NCI-H187 (cell line): ENCODE results near the gene CNNM3.

Source experiments
- DNase-seq, 2 experiments: peaks; one replicate each; lab custom pipeline; 2025; lab: John Stamatoyannopoulos, UW

The CNNM3 gene

DNA sequence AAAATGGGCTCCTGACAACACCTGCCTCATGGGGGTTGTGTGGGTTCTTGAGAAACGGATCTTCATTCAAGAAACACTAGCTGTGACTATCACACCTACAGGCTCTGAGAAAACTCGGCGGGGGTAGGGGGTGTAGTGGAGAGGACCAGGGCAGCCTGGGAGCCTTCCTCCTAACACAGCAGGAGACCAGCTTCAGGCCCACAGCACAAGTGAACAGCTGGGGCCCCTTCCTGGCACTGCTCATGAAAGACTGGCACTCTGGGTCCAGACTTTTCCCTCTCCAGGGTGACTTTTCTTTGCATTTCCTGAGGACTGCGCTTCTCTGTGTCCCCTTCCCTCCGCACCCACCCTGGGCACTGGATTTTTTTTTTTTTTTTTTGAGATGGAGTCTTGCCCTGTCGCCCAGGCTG lies 61.0 kb downstream of the CNNM3 start:
- no peak for DNase-seq

DNA sequence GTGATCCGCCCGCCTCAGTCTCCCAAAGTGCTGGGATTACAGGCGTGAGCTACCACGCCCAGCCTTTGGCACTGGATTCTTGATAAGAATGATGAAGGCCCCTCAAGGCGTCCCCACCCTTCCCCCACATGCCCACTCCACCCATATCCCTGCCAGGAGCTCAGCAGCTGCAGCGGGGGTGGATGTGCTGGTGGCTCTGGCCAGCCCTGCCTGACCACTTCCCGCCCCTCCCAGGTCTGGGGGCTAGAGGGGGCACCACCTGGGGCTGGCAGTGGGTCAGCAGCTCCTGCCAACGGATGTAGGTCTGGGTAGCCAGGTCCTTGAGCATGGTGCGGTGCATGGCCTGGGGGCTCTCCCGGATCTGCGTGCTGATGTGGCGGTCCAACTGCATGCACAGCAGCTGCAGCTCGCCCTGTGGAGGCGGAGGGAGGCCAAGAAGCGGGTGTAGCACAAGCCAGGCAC lies 61.6 kb downstream of the CNNM3 start:
- DNase-seq: no peak

DNA sequence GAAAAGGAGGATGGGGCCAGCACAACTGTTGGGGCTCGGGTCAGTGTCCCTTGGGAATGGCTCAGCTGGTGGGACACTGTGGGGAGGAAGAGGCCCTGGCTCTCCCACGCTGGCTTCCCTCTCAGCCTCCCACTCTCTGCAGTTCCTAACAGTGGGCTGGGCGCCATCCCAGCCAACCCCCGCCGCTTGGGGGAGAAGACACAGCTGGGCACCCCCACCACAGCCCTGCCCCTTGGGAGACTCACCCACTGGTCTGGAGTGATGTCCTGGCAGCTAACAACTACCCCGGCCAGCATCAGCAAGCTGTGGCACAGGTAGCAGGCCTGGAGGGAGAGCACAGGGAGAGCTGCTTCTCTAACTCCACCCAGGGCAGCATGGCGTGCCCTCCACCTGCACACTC lies 62.1 kb downstream of the CNNM3 start:
- no peak for DNase-seq

DNA sequence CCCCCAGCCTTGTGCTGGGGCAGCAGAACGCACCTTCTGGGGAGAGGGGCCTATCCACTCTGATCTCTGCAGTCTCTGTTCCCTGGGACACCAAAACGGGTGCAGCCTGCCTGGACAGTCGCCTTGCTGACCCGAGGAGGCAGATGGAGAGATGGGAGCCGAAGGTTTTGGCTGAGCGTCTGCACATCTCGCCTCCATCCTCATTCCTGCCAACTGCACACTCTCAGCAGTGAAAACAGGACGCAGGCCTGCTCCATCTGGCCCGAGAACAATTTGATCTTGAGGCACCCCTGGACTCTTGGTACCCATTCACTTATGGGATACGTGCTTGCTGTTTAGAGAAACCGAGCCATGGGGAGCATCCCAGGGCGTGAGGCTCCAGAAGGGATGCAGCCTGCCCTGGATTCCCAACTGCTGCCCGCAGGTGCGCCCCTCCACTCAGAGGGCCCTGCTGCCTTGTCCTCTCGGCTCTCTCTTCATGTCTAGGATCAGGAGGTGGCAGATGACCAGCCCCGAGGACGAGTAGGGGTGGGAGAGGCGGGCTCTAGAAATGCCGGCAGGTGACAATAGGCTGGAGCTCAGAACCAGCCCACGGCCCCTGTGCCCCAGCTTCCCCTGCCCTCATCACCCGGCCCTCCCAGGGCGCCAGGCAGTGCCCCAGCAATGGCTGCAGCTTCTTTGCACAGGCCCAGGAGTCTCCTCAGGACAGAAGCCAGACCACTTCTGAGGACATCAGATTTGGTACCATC lies 62.9 kb downstream of the CNNM3 start:
- DNase-seq: no peak

DNA sequence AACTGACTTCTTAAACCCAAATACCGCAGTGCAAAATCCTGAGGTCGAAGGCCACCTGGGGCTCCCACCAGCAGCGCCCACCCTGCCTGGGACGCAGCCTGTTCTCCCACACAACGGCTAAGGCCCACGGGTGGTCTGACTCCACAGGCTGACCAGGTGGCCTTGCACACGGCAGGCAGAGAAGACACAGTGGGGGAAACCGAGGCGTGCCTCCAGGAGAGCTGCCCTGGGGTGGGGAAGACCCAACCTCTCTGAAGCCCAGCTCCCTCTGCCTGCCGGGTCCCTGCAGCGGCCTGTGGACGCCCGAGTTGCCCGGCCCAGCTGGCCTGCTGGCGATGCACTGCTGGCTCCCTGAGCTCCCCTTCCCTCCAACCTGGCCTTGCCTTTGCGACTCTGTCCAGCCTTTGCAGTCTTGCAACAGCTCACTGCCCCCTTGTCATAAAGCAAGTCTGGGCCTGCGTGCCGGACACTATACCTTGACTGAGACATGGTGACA lies 63.5 kb downstream of the CNNM3 start:
- DNase-seq: no peak

DNA sequence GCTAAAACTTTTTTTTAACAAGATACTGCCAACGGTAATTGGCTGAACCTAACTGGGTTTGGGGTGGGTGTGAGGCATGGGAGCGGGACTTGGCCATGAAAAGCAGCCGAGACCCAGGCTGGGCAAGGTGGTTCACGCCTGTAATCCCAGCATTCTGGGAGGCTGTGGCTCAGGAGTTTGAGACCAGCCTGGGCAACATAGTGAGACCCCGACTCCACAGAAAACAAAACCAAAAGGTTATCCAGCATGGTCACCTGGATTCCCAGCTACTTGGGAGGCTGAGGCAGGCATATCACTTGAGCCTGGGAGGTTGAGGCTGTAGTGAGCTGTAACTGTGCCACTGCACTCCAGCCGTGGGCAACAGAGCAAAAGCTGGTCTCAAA lies 64.8 kb downstream of the CNNM3 start:
- no peak for DNase-seq

DNA sequence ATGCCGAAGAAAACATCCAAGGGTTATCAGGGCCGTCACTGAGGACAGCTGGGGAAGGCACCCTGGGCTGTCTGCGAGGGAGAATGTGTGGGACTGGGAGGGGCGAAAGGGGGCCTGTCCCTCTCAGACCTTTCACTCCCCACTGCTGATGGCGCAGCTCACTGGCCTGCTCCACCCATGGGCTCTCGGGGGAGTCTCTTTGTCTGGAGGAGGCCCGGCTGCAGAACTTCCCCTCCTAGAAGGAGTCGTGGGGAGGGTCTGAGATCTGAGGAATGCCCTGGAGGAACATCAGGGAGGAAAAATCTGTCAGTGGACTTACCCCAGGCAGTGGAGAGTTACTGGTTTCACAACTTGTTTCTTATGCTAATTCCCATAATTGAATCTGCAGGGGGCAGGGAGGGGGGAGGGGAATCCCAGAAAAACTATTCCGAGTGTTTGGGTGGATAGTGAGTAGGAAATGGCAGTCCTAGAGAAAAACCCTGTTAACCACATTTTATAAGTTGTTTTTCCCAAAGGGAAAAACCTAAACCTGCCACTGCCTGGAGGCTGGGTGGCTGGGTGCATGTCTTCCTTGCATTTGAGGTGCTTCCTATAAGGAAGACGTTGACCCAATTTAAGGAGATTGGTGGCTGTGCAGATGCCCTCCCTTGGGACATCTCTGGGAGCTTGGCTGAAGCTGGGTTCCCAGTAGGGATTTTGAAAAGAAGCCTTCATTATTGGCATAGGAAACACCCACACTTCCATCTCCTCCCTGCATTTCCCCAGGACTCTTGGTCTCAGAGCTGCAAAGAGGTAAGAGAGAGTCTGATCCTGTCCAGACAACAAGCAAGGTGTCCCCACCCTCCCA lies 65.5 kb downstream of the CNNM3 start:
- DNase-seq: no peak

DNA sequence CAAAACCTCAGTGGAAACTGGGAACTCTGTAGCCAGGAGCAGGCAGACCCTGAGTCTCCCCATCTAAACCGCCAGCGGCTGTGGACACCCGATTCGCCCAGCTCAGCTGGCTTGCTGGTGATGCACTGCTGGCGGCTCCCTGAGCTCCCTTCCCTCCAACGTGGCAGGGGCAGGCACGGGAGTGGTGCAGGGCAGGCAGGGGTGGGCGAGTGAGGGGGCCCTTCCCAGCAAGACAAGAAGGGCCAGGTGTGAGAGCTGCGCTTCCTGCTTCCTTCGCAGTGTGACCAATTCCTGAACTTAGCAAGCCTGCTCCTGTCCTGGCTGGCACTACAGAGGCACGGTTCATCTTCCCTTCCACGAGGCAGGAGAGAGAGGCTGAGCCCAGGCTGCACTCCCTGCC lies 66.2 kb downstream of the CNNM3 start:
- DNase-seq: no peak

DNA sequence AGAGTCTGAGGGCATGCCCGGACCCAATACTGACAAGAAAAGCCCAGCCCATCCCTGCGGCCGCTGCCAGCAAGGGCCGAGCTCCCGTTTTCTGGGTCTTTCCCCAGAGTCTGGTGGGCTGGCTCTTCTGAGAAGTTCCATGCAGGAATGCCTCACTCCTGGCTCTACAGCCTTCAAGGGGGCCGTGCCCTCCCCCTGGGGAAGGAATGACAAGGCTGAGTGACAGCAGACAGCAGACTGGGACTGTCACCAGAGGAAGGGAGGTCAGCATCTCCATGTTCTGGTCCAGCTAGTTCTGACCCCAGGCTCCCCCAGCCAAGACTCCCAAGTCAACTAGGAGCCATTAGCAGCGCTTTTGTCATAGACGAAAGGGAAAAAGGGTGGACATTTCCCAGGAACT lies 66.8 kb downstream of the CNNM3 start:
- no peak for DNase-seq

DNA sequence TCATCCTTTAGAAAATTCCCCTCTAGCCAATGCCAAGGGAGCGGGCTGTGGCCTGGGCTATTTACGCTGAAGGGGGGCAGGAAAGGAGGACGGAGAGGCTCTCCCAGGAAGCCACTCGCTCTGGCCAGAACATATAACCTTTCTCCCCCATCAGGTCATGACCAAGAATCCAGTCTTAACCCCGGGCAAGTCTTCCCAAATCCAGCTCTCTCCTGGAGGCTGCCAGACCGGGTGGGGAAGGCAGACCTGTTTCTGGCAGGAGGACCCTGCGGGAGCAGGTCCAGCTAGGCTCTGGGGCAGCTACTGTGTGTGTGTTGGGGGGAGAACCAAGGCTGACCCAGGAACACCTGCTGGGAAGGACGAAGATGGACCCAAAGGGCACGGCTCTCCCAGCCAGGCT lies 67.2 kb downstream of the CNNM3 start:
- no peak for DNase-seq
